ENCODE results near the gene HBG2. TPM values are rescaled to one million over a fixed set of nuclear protein-coding genes. Genes with fewer than 3 reads are reported as not detected.
A peak's percentile ranks its signal among the peaks of the same experiment; 100 is the strongest.

Gene HBG2
- total and polyA plus RNA-seq, 2 of the 4 experiments (the other 2 are of a cell fraction) = 0.54 TPM; not detected in 1

- TF ChIP-seq CEBPB (IDR thresholded peaks at IDR 0.05; ENCODE audit: low read depth, low read length) = no peak
These were observed 36.7 kb upstream of the HBG2 start (continued) for GRCh38 chr11:5291207-5291838.

GRCh38 chr11:5290106-5290505, 35.5 kb upstream of the HBG2 start:
- Histone ChIP-seq H3K23ac (ENCODE audit: low read depth, low read length) (peak overlapping the region; percentile 68; the same call in 1 of the 2 replicates), H3K18ac (ENCODE audit: low read depth, low read length) (peak overlapping the region; percentile 99), H2BK20ac (ENCODE audit: low read depth, low read length) (peak overlapping the region; percentile 98), H4K5ac (ENCODE audit: low read depth, low read length) (peak overlapping the region; percentile 99; the same call in 1 of the 2 replicates), H3K4me3 (ENCODE audit: insufficient read depth, low read depth, low read length) (no peak overlapping the region), H3K9me3 (ENCODE audit: control insufficient read depth, insufficient read depth, low read length) (no peaks in the 10 kb centered on the region), H3K4me2 (ENCODE audit: low read depth, low read length) (no peak overlapping the region; the same call in 1 of the 2 replicates), H3K56ac (ENCODE audit: extremely low read depth, insufficient read depth, low read length) (no peak overlapping the region; the same call in 1 of the 2 replicates), H4K91ac (ENCODE audit: insufficient read depth, low read depth, low read length) (peak overlapping the region; percentile 94), H3K4me1 (ENCODE audit: control insufficient read depth, insufficient read depth, low read length) (peaks cover 11% of the 10 kb centered on the region; the same call in 1 of the 2 replicates), H3K27ac (ENCODE audit: insufficient read depth, low read length) (peak overlapping the region; percentile 64), H3K9ac (ENCODE audit: low read depth, low read length) (peak overlapping the region; percentile 44; the same call in 1 of the 2 replicates), H2AK5ac (ENCODE audit: low read depth, low read length) (peak overlapping the region; percentile 83; the same call in 1 of the 2 replicates), H2AFZ (replicated peaks; ENCODE audit: low read length, poor library complexity) (no peak overlapping the region), H3K36me3 (ENCODE audit: control insufficient read depth, insufficient read depth, low read length) (no peaks in the 10 kb centered on the region), H2AK9ac (replicated peaks; ENCODE audit: low read depth, low read length, poor library complexity) (no peak overlapping the region), H2BK5ac (ENCODE audit: low read depth, low read length, poor library complexity, severe bottlenecking) (peak overlapping the region; percentile 99), H3K79me1 (ENCODE audit: low read depth in 1 of 2, low read length in 2 of 2) (no peaks in the 10 kb centered on the region), H2BK120ac (ENCODE audit: low read depth, low read length) (peak overlapping the region; percentile 97), H3K14ac (replicated peaks; ENCODE audit: low read depth, low read length) (peak overlapping the region; percentile 88), H3K9me1 (ENCODE audit: insufficient read depth, low read length) (no peaks in the 10 kb centered on the region; the same call in 1 of the 2 replicates), H2BK15ac (ENCODE audit: low read depth, low read length) (peak overlapping the region; percentile 98; the same call in 2 of the 3 replicates), H4K8ac (ENCODE audit: low read depth in 2 of 2, low read length in 2 of 2) (peak overlapping the region; percentile 86 to 88), H3K27me3 (ENCODE audit: control insufficient read depth, insufficient read depth, low read length) (no peaks in the 10 kb centered on the region), H3K4ac (ENCODE audit: low read depth, low read length) (peak overlapping the region; percentile 97), H4K20me1 (ENCODE audit: insufficient read depth, low read length) (no peaks in the 10 kb centered on the region)
- no peak for TF ChIP-seq CHD1 (IDR thresholded peaks at IDR 0.05; ENCODE audit: low read depth, low read length)
- no peak for TF ChIP-seq FOS (IDR thresholded peaks at IDR 0.05; ENCODE audit: low read depth, low read length)
- TF ChIP-seq RCOR1 (IDR thresholded peaks at IDR 0.05; ENCODE audit: insufficient replicate concordance, low read length) = no peak
- no peak for TF ChIP-seq SMC3 (IDR thresholded peaks at IDR 0.05; ENCODE audit: low read depth, low read length)
- TF ChIP-seq BHLHE40 (IDR thresholded peaks at IDR 0.05; ENCODE audit: low read depth, low read length) = no peak
- TF ChIP-seq ELK1 (IDR thresholded peaks at IDR 0.05; ENCODE audit: borderline replicate concordance, low read depth, low read length) = no peak
- no peak for TF ChIP-seq NFE2L2 (IDR thresholded peaks at IDR 0.05; ENCODE audit: low read depth, low read length)
- no peak for TF ChIP-seq MAFK (IDR thresholded peaks at IDR 0.05; ENCODE audit: low read depth, low read length)
- no CpG with 5 or more reads among the region's 1 CpG for WGBS, 2 experiments (ENCODE audit: extremely low coverage in 2 of 2, insufficient read length in 1 of 2)
- intact Hi-C loops (cut with micrococcal nuclease) (loop anchor here (2.0 kb wide), 1 partner anchor 79 kb away; no protein-coding TSS in a partner anchor), dilution Hi-C loops (cut with HindIII; ENCODE audit: low sequenced_read_pairs, unreplicated experiment) (no loop called here), in situ Hi-C loops (cut with MboI; ENCODE audit: low sequenced_read_pairs) (no loop called here)
- ATAC-seq (ENCODE audit: low read depth) (no peak), DNase-seq (no peak)
- no TSS peak for BruUV-seq (replicated peaks)
- ChIA-PET POLR2A (ENCODE audit: unreplicated experiment) (no interaction called here), CTCF (interaction anchor here (1.0 to 2.1 kb wide), 2 partner anchors 86 to 90 kb away, joined by 4 read pairs; no protein-coding TSS in a partner anchor)

Measured in IMR-90 (cell line).